GM23338 (cell line): ENCODE measurements around the gene COA6.

Source experiments
- CREB1 ChIP-seq: fragments of 250-450 bp; sonication (Bioruptor Pico); IDR thresholded peaks from 2 replicates; pipeline ENCODE4 v1.5.0; 2020; ENCODE audit warnings: low read depth, mild to moderate bottlenecking, moderate library complexity
- CTCF ChIP-seq, 2 experiments: fragments of 200-600 bp in 1 of 2; sonication (generic) in 1 of 2; conservative IDR thresholded peaks; 2 replicates each; pipeline versions ENCODE4 v1.5.1 to v1.6.1; 2016 to 2017; ENCODE audit warnings: antibody characterized with exemption in 2 of 2, low read depth in 2 of 2, mild to moderate bottlenecking in 2 of 2, moderate library complexity in 1 of 2
- EZH2 ChIP-seq: fragments of 200-600 bp; sonication (generic); IDR thresholded peaks from one replicate; pipeline ENCODE4 v1.8.0; 2017; ENCODE audit warnings: antibody characterized with exemption, mild to moderate bottlenecking, low read depth; ENCODE audit not compliant: unreplicated experiment
- EZH2phosphoT487 ChIP-seq: fragments of 200-600 bp; sonication (generic); IDR thresholded peaks from one replicate; pipeline ENCODE4 v1.8.1; 2018; ENCODE audit warnings: antibody characterized with exemption; ENCODE audit not compliant: unreplicated experiment
- POLR2AphosphoS5 ChIP-seq: IDR thresholded peaks from 2 replicates; pipeline ENCODE4 v1.6.1; 2016; ENCODE audit warnings: antibody characterized with exemption, low read depth

- TF ChIP-seq POLR2AphosphoS5 (no peak), CTCF (conservative IDR thresholded peaks at IDR 0.05; ENCODE audit: low read depth in 2 of 2) (no peak), EZH2 (no peak), CREB1 (CRISPR knock-in tag) (no peak), EZH2phosphoT487 (no peak)
Measured at GRCh38 chr1:234412830-234413229, 39.6 kb downstream of the COA6 start.
